ENCODE results near the gene DNAH6. TPM values are rescaled to one million over a fixed set of nuclear protein-coding genes. Genes with fewer than 3 reads are reported as not detected.

The DNAH6 gene
- total RNA-seq, 1 experiment from 2014 or later: 1.6 TPM

DNA sequence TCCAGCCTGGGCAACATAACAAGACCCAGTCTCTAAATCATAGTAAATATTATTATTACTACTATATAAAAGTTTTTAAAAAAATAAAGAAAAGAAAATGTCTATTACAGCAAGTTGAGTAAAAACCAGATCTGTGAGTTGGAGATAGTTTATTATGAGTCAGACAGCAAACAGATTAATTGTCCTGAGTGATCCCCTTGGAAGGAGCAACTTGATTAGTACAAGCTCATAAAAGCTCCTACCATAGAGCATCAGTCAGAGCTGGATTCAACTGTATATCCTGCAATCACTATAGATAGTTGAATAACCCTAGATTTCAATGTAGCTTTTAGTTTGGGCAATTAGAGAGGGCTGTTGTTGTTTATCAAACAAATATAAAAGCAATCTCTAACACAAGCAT lies 280.5 kb downstream of the DNAH6 start:
- Histone ChIP-seq H3K4me1 (ENCODE audit: control insufficient read depth in 1 of 2, insufficient read depth in 2 of 2, low read length in 2 of 2) (no peaks in the 10 kb centered on the region), H3K27me3 (ENCODE audit: insufficient read depth, low read length) (no peaks in the 10 kb centered on the region), H3K4me2 (ENCODE audit: low read length) (no peak overlapping the region), H3K4me3 (replicated peaks in 1 of 2; ENCODE audit: low read depth in 1 of 2, low read length in 2 of 2) (no peak overlapping the region), H3K9ac (ENCODE audit: low read length) (no peak overlapping the region), H3K9me2 (ENCODE audit: insufficient read depth) (no peaks in the 10 kb centered on the region), H3K27ac (ENCODE audit: low read depth, low read length) (no peak overlapping the region), H4K20me1 (ENCODE audit: insufficient read depth) (no peaks in the 10 kb centered on the region), H3K9me3 (ENCODE audit: control insufficient read depth in 1 of 2, insufficient read depth in 1 of 2, low read depth in 1 of 2, low read length in 2 of 2) (no peaks in the 10 kb centered on the region), H3K79me2 (ENCODE audit: insufficient read depth, low read length) (no peaks in the 10 kb centered on the region), H2AFZ (ENCODE audit: low read depth, low read length, poor library complexity, severe bottlenecking) (no peak overlapping the region), H3K36me3 (ENCODE audit: control insufficient read depth in 1 of 2, insufficient read depth in 2 of 2, low read length in 2 of 2) (no peaks in the 10 kb centered on the region)
- TF ChIP-seq EGR1 (IDR thresholded peaks at IDR 0.05; ENCODE audit: low read depth) (no peak), ZNF274 (IDR thresholded peaks at IDR 0.05; ENCODE audit: low read depth, low read length) (no peak), ZFX (IDR thresholded peaks at IDR 0.05) (no peak), JUND (IDR thresholded peaks at IDR 0.05) (no peak), RAD21 (IDR thresholded peaks at IDR 0.05; ENCODE audit: low read depth) (no peak), POLR2AphosphoS5 (IDR thresholded peaks at IDR 0.05; ENCODE audit: low read depth, low read length) (no peak), YY1 (IDR thresholded peaks at IDR 0.05; ENCODE audit: extremely low read depth, insufficient replicate concordance, low read depth, low read length) (no peak), ELF1 (IDR thresholded peaks at IDR 0.05; ENCODE audit: borderline replicate concordance, low read depth) (no peak), POLR2A (IDR thresholded peaks at IDR 0.05; ENCODE audit: borderline replicate concordance, extremely low read depth, insufficient read depth, insufficient read length) (no peak), CEBPB (IDR thresholded peaks at IDR 0.05; ENCODE audit: low read depth) (no peak)
- TF ChIP-seq, protein P1, sequence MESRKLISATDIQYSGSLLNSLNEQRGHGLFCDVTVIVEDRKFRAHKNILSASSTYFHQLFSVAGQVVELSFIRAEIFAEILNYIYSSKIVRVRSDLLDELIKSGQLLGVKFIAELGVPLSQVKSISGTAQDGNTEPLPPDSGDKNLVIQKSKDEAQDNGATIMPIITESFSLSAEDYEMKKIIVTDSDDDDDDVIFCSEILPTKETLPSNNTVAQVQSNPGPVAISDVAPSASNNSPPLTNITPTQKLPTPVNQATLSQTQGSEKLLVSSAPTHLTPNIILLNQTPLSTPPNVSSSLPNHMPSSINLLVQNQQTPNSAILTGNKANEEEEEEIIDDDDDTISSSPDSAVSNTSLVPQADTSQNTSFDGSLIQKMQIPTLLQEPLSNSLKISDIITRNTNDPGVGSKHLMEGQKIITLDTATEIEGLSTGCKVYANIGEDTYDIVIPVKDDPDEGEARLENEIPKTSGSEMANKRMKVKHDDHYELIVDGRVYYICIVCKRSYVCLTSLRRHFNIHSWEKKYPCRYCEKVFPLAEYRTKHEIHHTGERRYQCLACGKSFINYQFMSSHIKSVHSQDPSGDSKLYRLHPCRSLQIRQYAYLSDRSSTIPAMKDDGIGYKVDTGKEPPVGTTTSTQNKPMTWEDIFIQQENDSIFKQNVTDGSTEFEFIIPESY (IDR thresholded peaks at IDR 0.05; ENCODE audit: extremely low read depth, insufficient replicate concordance, low read length): no peak
- TF ChIP-seq, protein P2, sequence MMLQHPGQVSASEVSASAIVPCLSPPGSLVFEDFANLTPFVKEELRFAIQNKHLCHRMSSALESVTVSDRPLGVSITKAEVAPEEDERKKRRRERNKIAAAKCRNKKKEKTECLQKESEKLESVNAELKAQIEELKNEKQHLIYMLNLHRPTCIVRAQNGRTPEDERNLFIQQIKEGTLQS (IDR thresholded peaks at IDR 0.05): no peak
- intact Hi-C loops (cut with micrococcal nuclease): no loop called here
- CTCF ChIA-PET: no interaction called here
- DNase-seq (ENCODE audit: low read depth, low spot score) (no peak), ATAC-seq (no peak)
- BruUV-seq (replicated peaks): no TSS peak
- RAD21 ChIA-PET (ENCODE audit: low non-redundant PET in 1 of 2, low total read pairs in 2 of 2, uncharacterized antibody in 2 of 2, unreplicated experiment in 2 of 2): no interaction called here
- POLR2A ChIA-PET: no interaction called here
